NCI-H748 treated with DMSO at 0.1 percent for 48 hours (cell line): ENCODE data around the gene ZNF766.
A peak's percentile ranks its signal among the peaks of the same experiment; 100 is the strongest.
"Not testable (repeated sequence)": the region's sequence is repeated elsewhere in the genome, so short reads cannot be mapped to it uniquely, and the experiment has no call there.

Experiments used
- DNase-seq: peaks from one replicate; lab custom pipeline; 2025; lab: John Stamatoyannopoulos, UW

The ZNF766 gene

DNA sequence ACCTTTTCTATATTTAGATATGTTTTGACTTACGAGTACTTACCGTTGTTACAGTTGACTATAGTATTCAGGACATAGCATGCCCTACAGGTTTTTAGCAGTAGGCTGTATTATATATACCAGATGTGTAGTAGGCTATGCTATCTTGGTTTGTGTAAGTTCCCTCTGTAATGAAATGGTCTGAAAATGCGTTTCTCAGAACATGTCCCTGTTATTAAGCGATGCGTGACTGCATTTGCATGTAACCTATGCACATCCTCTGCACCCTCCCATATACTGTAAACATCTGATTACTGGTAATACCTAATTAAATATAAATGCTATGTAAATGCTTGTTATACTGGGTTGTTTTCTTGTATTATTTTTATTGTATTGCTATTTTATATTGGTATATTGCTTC is 6.6 kb downstream of the ZNF766 start:
- no peak for DNase-seq

DNA sequence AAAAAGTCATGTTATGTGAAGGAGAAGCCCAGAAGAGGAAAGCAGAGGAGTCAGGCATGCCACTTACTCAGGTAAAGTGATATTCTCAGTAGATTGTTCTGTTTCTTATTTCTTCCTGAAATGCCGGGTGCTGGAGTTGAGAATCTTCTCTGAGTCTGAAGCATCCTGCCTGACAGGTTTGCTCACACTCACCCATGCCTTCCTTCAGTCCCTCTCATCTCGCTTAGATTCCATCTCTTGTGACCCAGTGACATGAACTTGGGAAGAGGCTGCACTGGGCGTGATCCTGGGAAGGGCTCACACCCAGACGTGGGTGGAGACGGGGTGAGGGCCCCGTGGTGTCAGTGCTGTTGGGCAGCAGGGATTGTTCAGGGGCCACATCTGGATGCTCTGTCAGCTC is 8.1 kb downstream of the ZNF766 start:
- no peak for DNase-seq

DNA sequence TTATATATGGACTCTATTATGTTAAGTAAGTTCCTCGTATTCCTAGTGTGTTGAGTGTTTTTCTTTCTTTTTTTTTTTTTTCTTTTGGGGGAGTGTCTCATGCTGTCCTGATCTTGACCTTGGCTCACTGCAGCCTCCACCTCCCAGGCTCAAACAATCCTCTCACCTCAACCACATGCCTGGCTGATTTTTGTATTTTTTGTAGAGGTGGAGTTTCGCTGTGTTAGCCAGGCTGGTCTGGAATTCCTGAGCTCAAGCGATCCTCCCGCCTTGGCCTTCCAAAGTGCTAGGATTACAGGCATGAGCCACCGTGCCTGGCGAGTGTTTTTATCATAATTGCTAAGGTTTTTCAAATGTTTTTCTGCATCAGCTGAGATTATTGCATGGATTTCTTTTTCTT is 16.9 kb downstream of the ZNF766 start:
- DNase-seq, result no peak

DNA sequence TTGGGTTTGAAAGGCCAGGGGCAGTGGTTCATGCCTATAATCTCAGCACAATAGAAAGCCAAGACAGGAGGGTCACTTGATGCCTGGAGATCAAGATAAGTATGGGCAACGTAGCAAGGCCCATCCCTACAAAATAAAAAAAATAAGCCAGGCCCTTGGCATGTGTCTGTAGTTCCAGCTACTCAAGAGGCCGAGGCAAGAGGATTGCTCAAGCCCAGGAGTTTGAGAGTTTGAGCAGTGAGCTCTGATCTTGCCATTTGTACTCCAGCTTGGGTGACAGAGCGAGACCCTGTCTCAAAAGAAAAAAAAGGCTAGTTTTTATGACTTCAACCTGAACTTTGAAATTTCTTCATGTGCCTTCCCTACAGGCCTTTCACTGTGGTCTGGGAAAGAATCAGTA is 22.4 kb downstream of the ZNF766 start:
- DNase-seq, result no peak

- not testable (repeated sequence) for DNase-seq
Observed at GRCh38 chr19:52292946-52293345, 23.6 kb downstream of the ZNF766 start.

GRCh38 chr19:52296400-52296772 is 27.0 kb downstream of the ZNF766 start:
- DNase-seq, result no peak

DNA sequence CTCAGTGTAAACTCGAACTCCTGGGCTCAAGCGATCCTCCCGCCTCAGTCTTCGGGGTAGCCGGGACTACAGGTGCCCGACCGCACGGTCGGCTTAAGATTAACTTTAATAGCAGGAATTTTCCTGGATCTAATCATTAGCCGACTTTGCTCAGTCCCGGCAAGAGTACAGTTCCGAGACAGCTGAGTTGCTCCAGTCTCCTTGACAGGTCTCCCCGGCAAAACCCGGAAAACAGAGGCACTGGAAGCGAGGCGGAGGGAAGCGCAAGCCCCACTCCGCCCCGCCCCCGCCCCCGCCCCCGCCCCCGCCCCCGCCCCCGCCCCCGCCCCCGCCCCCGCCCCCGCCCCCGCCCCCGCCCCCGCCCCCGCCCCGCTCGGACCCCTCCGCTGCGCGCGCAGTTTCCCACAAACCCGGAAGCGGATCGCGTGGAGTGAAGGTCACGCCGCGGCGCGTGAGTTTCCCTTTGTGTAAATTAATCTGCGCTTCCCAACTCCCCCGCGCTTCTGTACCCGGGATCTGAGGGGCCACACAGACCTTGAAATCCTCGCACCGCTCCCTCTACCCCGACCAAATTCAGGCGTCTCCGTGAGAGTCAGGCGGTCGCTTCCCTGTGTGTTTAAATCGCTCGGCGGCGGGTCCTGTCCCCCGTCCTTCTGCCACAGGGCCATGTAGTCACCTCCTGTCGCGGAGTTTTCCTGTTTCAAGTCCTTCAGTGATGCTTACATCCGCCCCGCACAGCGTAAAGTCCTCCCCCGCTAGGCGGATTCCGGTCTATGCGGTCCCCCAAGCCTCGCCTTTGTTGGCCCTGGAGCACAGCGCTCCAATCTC is 27.6 kb downstream of the ZNF766 start, which contains the start of gene ZNF480:
Gene ZNF480, plus strand, starts transcription at position 397 of the 828 bp plus-strand sequence. CDS start 3,244 bp downstream, outside the sequence.
- DNase-seq, result peak; percentile 70

DNA sequence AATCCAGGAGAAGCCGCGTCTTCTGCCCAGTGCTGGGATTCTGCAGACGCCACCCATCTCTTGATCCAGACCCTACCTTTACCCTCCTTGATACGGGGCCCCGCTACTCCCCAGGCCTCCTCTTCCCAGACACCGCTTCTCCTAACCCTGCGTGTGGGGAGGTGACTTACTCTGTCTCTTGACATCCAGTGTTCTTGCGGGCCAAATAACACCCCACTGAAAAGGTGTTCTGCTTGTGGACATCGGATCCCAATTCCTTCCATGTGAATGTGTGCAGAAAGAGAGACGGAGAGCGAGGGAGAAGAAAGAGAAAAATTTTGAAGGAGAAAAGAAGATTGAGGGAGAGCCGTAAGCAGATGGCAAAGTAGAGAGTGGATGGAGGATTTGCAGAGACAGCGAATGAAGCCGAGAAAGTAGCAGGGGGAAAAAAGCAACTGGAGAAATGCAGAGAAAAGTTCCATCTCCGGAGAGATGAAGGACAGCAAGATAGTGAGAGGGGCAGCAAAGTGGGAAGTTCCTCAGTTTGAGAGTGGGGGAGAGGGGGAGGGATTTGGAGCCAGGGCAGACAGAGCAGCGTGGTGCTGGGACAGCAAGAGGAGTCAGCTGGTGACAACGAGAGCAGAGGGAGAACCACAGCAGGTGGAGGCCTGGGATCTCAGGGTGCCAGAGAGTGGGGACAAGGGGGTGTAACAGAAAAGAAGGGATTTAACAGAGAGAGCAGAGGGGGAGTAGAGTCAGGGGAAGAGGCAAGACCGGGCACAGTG is 28.4 kb downstream of the ZNF766 start:
- peak; percentile 3 for DNase-seq

- no peak for DNase-seq
Observed at GRCh38 chr19:52307275-52307674, 37.9 kb downstream of the ZNF766 start.

DNA sequence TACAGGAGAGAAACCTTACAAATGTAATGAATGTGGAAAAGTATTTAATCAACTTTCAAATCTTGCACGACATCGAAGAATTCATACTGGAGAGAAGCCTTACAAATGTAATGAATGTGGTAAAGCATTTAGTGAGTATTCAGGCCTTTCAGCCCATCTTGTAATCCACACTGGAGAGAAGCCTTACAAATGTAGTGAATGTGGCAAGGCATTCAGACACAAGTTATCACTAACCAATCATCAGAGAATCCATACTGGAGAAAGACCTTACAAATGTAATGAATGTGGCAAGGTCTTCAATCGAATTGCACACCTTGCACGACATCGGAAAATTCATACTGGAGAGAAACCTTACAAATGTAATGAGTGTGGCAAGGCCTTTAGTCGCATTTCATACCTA is 53.0 kb downstream of the ZNF766 start:
- no peak for DNase-seq

- DNase-seq, result no peak
Observed at GRCh38 chr19:52331757-52332156, 62.4 kb downstream of the ZNF766 start.

DNA sequence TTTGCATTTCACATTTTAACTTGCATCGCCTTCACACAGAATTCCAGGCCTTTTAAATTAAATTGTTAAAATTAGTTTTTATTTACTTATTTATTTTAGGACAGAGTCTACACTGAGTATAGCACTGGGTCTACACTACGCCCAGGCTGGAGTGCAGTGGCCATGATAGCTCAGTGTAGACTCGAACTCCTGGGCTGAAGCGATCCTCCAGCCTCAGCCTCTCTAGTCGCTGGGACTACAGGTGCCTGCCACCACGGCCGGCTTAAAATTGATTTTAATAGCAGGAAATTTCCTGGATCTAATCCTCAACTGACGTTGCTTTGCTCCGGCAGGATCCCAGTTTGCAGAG is 66.4 kb downstream of the ZNF766 start:
- DNase-seq, result no peak

- DNase-seq, result peak; percentile 76
Observed at GRCh38 chr19:52336117-52336790, 66.9 kb downstream of the ZNF766 start, which contains the start of gene ZNF610. ZNF610 (plus strand) TSS chr19:52336243; CDS start chr19:52349173, 12,930 bp downstream.

DNA sequence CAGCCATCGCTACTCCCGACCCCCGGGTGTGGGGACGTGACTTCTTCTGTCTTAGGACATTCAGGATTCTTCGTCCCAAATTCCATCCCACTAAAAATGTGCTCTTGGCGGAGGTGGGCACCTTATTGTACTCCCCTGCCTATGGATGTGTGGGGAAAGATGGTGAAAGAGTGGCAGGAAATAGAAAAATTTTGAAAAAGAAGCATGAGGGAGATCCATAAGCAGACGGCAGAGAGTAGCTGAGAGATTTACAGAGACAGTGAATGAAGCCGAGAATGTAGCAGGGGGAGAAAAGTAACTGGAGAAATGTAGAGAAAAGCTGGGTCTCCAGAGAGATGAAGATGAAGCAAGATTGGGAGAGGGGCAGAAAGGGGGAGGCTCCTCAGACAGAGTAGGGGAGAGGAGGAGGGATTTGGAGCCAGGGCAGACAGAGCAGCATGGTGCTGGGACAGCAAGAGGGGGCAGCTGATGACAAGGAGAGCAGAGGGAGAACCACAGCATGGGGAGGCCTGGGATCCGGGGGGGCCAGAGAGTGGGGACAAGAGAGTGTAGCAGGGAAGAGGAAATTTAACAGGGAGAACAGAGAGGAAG is 67.5 kb downstream of the ZNF766 start:
- DNase-seq, result no peak

- DNase-seq, result not testable (repeated sequence)
Observed at GRCh38 chr19:52339022-52339421, 69.6 kb downstream of the ZNF766 start.

DNA sequence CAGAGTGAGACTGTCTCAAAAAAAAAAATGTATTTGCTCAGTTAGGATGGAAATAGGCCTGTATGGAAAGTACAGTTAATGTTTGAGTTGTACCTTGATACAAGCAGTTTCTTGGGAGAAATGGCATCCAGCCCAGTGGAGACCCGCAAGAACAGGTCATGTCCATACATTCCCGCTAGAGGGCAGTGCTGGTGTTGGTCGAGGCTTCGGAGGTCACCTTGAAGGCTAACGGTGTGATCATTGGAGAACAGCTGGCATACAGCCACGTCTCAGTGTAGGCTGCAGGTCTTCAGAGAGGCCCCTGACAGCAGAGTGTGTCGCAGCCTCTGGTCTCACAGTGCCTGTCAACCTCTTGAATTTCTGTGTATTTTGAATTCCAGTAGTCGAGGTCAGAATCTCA is 74.2 kb downstream of the ZNF766 start:
- peak; percentile 64 for DNase-seq

- no peak for DNase-seq
Observed at GRCh38 chr19:52345162-52345561, 75.8 kb downstream of the ZNF766 start.
